Stomach smooth muscle (tissue), 2 donors: ENCODE results near the gene SYPL2.
A peak's percentile ranks its signal among the peaks of the same experiment; 100 is the strongest.

ENCODE experiments used
- H3K27ac ChIP-seq: one replicate; pipeline ENCODE4 v1.7.0; 2013; ENCODE audit warnings: mild to moderate bottlenecking, low read length, inconsistent platforms
- H3K27me3 ChIP-seq, 2 donors: one replicate each; pipeline ENCODE4 v1.7.0; 2013; ENCODE audit warnings: low read length in 2 of 2; ENCODE audit not compliant: insufficient read depth in 2 of 2, control insufficient read depth in 1 of 2
- H3K36me3 ChIP-seq, 2 donors: one replicate each; pipeline ENCODE4 v1.7.0; 2013; ENCODE audit warnings: low read length in 2 of 2; ENCODE audit not compliant: control insufficient read depth in 2 of 2, insufficient read depth in 2 of 2
- H3K4me1 ChIP-seq: one replicate; pipeline ENCODE4 v1.7.0; 2013; ENCODE audit warnings: low read length; ENCODE audit not compliant: control insufficient read depth, insufficient read depth
- H3K4me3 ChIP-seq, 2 donors: one replicate each; pipeline ENCODE4 v1.7.0; 2013; ENCODE audit warnings: low read length in 2 of 2
- H3K9ac ChIP-seq, 2 donors: one replicate each; pipeline ENCODE4 v1.7.0; 2013; ENCODE audit warnings: low read length in 2 of 2, mild to moderate bottlenecking in 1 of 2
- H3K9me3 ChIP-seq, 2 donors: one replicate each; pipeline ENCODE4 v1.7.0; 2013; ENCODE audit warnings: low read length in 2 of 2; ENCODE audit not compliant: control insufficient read depth in 2 of 2
- donor health status: healthy.
- donor health status: Pancreatic carcinoma.

The SYPL2 gene

GRCh38 chr1:109517337-109517736 is 51.0 kb downstream of the SYPL2 start:
- Histone ChIP-seq H3K27ac (no peak overlapping the region), H3K4me3 (no peak overlapping the region), H3K4me1 (no peaks in the 10 kb centered on the region), H3K9ac (no peak overlapping the region), H3K9me3 (no peaks in the 10 kb centered on the region), H3K27me3 (peaks cover 0 to 2% of the 10 kb centered on the region in 2 donors), H3K36me3 (no peaks in the 10 kb centered on the region)

GRCh38 chr1:109521002-109521951 is 54.9 kb downstream of the SYPL2 start:
- Histone ChIP-seq H3K9ac (no peak overlapping the region), H3K36me3 (no peaks in the 10 kb centered on the region), H3K4me3 (no peak overlapping the region), H3K27me3 (peaks cover 0 to 4% of the 10 kb centered on the region in 2 donors), H3K27ac (no peak overlapping the region), H3K4me1 (no peaks in the 10 kb centered on the region), H3K9me3 (no peaks in the 10 kb centered on the region)

- H3K9ac ChIP-seq, result no peak overlapping the region
- no peak overlapping the region for H3K27ac ChIP-seq
- H3K4me3 ChIP-seq, result no peak overlapping the region
- no peaks in the 10 kb centered on the region for H3K9me3 ChIP-seq
- no peaks in the 10 kb centered on the region for H3K36me3 ChIP-seq
- no peaks in the 10 kb centered on the region for H3K4me1 ChIP-seq
- peaks cover 0 to 4% of the 10 kb centered on the region in 2 donors for H3K27me3 ChIP-seq
These were observed 55.7 kb downstream of the SYPL2 start for GRCh38 chr1:109522026-109522425.

GRCh38 chr1:109523706-109524105 is 57.4 kb downstream of the SYPL2 start:
- Histone ChIP-seq H3K4me3 (no peak overlapping the region), H3K27me3 (peaks cover 0 to 4% of the 10 kb centered on the region in 2 donors), H3K9ac (no peak overlapping the region), H3K4me1 (no peaks in the 10 kb centered on the region), H3K9me3 (no peaks in the 10 kb centered on the region), H3K36me3 (no peaks in the 10 kb centered on the region), H3K27ac (no peak overlapping the region)

- Histone ChIP-seq H3K4me1 (peaks cover 19% of the 10 kb centered on the region), H3K27ac (no peak overlapping the region), H3K9me3 (no peaks in the 10 kb centered on the region), H3K4me3 (no peak overlapping the region), H3K9ac (no peak overlapping the region), H3K27me3 (peaks cover 0 to 2% of the 10 kb centered on the region in 2 donors), H3K36me3 (no peaks in the 10 kb centered on the region)
These were observed 60.9 kb downstream of the SYPL2 start for GRCh38 chr1:109527098-109527811.

GRCh38 chr1:109527846-109528695 is 61.7 kb downstream of the SYPL2 start:
- no peak overlapping the region for H3K9ac ChIP-seq
- H3K4me3 ChIP-seq, result no peak overlapping the region
- peaks cover 24% of the 10 kb centered on the region for H3K4me1 ChIP-seq
- no peaks in the 10 kb centered on the region for H3K9me3 ChIP-seq
- no peak overlapping the region for H3K27ac ChIP-seq
- no peaks in the 10 kb centered on the region for H3K36me3 ChIP-seq
- peaks cover 0 to 2% of the 10 kb centered on the region in 2 donors for H3K27me3 ChIP-seq

GRCh38 chr1:109528712-109529111 is 62.4 kb downstream of the SYPL2 start:
- peaks cover 0 to 2% of the 10 kb centered on the region in 2 donors for H3K27me3 ChIP-seq
- no peaks in the 10 kb centered on the region for H3K36me3 ChIP-seq
- no peak overlapping the region for H3K27ac ChIP-seq
- peaks cover 24% of the 10 kb centered on the region for H3K4me1 ChIP-seq
- H3K9ac ChIP-seq, result no peak overlapping the region
- H3K4me3 ChIP-seq, result no peak overlapping the region
- no peaks in the 10 kb centered on the region for H3K9me3 ChIP-seq

GRCh38 chr1:109529881-109530456 is 63.6 kb downstream of the SYPL2 start:
- Histone ChIP-seq H3K4me1 (peaks cover 29% of the 10 kb centered on the region), H3K9me3 (no peaks in the 10 kb centered on the region), H3K36me3 (no peaks in the 10 kb centered on the region), H3K27ac (no peak overlapping the region), H3K9ac (no peak overlapping the region), H3K4me3 (no peak overlapping the region), H3K27me3 (peaks cover 0 to 2% of the 10 kb centered on the region in 2 donors)

- peaks cover 0 to 2% of the 10 kb centered on the region in 2 donors for H3K27me3 ChIP-seq
- peak overlapping the region in 1 of 2 donors; percentile 35 for H3K4me3 ChIP-seq
- H3K4me1 ChIP-seq, result peaks cover 35% of the 10 kb centered on the region
- no peak overlapping the region for H3K27ac ChIP-seq
- H3K36me3 ChIP-seq, result no peaks in the 10 kb centered on the region
- H3K9me3 ChIP-seq, result no peaks in the 10 kb centered on the region
- H3K9ac ChIP-seq, result no peak overlapping the region
These were observed 64.2 kb downstream of the SYPL2 start for GRCh38 chr1:109530457-109531087.

- H3K9ac ChIP-seq, result peak overlapping the region; percentile 30 to 51
These were observed 65.0 kb downstream of the SYPL2 start for GRCh38 chr1:109531380-109531779.

More at GRCh38 chr1:109531380-109531779, 65.0 kb downstream of the SYPL2 start:
- Histone ChIP-seq H3K4me1 (peaks cover 43% of the 10 kb centered on the region), H3K27ac (no peak overlapping the region), H3K4me3 (no peak overlapping the region), H3K36me3 (no peaks in the 10 kb centered on the region), H3K27me3 (no peaks in the 10 kb centered on the region), H3K9me3 (no peaks in the 10 kb centered on the region)
